HPDE6-E6E7 (cell line): ENCODE data around the gene ATP12A.

Experiments used
- DNase-seq: peaks from one replicate; pipeline ENCODE4 v3.0.0; 2011; ENCODE audit warnings: missing footprints; ENCODE audit errors: extremely low spot score

ATP12A gene

DNA sequence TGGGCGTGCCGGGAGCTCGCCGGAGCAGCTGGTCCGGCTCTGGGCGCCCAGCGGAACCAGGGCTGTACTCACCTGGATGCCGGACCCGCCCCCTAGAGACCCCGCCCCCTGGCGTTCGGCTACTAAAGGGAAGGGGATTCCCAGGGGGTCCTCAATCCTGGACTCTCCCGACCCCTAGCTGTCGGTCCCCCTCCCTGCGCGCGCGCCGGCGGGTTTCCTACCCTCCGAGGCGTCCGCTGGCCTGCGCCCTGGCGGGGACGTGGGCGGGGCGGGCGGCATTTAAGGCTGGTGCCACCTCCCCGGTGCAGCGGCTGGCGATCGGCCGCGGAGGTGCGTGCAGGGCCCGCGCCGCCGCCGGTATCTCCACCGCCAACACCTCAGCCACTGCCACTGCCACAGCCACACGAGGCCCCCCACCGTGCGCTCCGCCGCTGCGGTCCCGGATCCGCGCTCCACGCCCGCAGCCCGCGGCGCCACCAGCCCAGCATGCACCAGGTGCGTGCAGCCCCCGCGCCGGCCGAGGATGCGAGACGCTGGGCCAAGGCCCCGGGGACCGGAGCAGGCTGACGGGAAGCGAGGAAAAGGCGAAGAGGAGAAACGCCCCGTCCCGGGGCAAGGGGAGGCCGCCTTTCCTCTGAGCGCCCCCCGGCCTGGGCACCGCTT lies at the start of gene ATP12A:
Gene ATP12A (plus strand): TSS at position 151 of the 663 bp plus-strand sequence. CDS start 336 bp downstream, at position 487.
- DNase-seq: no peak

DNA sequence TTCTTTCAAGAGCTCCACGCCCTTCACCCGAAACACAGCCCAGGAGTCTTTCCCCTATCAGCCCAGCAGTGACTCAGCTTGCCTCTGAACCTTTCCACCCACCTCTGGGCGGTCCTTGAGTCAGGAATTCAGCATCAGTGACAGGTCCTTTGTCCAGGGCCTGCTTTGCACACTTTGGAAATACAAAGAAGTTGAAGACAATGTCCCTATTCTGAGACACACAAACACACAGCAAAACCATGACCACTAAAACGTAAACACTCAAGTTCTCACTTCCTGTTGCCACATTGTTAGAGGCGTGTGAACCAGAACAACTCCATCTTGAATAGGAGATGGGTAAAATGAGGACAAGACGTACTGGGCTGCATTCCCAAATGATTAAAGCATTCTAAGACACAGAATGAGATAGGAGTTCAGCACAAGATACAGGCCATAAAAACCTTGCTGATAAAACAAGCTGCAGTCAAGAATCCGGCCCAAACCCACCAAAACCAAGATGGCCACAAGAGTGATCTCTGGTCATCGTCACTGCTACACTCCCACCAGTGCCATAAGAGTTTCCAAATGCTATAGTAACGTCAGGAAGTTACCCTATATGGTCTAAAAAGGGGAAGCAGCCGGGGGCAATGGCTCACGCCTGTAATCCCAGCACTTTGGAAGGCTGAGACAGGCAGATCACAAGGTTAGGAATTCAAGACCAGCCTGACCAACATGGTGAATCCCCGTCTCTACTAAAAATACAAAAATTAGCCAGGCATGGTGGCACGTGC lies 49.2 kb upstream of the ATP12A start:
- DNase-seq: peak; percentile 34

DNA sequence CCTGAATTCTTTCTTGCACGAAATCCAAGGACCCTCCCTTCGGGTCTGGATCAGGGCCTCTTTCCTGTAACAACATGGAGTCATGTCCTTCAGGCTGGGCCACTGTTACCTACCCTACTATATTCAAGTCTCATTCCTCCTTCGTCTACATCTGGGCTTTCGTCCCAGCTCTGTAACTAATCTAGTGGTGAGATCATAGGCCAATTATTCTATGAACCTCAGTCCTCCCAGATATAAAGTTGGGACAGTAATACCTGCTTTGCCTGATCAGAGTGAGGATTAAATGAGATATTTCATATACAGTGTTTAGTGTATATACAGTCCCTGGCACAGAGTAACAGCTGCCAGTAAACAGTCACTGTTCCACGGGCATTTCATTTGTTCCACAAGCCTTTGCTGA lies 48.3 kb upstream of the ATP12A start:
- no peak for DNase-seq

DNA sequence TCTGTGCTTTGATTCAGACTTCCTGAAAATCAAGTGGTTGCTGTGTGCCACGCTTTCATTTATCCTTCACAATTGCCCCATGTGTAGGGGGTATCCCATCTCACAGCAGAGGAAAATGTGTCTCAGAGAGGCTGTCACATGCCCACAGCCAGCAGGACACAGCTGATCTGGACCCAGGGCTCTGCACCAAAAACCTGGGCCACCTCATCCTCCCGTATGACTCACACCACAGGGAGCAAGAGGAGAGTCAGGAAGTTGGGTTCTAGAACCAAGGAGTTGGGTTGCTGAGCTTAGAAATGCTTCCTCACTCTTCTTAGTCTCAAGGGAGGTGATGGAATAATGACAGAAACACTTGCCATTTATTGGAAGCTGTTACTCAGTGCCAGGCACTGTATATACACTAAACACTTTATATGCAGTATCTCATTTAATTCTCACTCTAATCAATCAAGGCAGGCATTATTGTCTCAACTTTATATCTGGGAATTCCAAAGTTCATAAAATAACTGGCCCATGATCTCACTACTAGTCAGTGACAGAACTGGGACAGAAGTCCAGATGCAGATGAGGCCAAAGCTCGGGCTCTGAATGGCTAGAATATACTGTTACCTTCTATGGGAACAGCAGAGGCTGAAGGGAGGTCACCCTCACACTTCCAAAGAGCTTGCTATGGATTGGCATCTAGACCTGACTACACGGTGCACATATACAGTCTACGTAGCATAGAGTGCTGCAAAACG lies 47.7 kb upstream of the ATP12A start:
- DNase-seq: no peak

DNA sequence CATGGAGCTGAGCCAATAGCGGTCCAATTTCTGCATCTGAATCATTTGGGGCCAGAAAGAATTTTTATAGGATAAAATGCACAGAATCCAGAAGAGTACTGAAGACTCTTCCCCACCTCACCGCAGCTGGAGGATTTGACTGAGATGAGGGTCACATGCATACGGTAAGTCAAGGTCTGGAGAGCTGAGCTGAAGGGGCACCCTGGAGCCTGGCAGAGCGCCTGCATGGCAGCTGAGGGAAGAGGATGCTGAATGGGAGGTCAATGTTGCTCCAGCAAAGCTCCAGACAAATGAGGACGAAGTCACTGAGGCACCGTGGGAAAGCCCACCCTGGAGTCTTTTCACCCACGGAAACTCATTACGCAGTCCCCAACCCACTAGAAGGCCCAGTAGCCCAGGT lies 43.4 kb upstream of the ATP12A start:
- no peak for DNase-seq

DNA sequence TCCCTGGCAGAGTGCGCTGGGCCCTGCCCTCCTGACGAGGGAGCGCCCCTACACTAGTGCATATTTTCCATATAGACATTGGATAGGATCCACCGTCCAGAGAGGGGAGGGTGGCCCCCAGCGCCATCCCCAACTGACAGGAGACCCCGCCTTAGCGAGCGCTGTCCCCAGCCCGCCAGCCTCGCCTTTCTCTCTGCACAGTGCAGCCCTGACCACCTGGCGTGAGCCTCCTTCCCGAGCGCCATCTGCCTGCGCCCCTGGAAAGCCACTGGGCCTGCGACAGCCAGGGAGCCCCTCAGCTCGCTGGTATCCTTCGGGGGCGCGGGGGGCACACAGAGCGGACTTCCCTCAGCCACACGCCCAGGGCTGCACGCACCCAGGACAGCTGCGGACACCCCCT lies 42.1 kb upstream of the ATP12A start:
- no peak for DNase-seq

DNA sequence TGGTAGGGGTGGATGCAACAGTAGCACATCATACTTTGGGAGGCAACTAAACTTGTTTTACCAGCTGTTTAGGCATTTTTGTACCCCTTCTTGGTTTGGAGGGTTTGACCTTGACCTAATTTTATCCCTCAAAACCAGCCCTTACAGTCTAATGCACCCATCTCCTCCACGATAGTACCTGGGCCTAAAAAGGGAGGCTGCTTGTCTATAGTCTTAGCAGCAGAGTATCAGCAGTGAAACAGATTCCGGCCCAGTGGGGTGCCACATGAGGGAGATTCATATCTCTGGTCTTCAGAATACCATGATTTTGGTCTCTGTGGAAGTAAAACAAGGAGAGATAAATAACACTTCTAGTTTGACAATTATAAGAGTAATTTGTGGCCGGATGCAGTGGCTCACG lies 39.5 kb upstream of the ATP12A start:
- DNase-seq: no peak

DNA sequence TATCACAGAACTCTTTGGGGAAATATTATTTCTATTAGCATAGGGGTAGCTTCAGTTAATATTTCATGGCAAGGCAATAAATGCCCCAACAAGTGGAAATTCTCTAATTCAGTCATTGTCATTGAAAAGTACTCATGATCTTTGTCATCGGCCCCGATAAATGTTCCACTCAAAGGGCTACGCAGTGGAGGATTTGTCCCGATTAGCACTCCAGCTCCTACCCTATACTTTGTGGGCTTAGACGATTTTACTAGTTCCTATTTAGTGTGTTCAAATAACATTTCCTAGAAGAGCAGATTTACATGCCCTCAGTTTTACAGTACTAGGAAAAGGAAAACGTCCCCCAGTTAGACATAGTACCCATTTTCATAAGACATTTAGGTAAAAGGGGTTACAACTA lies 38.0 kb upstream of the ATP12A start:
- no peak for DNase-seq

DNA sequence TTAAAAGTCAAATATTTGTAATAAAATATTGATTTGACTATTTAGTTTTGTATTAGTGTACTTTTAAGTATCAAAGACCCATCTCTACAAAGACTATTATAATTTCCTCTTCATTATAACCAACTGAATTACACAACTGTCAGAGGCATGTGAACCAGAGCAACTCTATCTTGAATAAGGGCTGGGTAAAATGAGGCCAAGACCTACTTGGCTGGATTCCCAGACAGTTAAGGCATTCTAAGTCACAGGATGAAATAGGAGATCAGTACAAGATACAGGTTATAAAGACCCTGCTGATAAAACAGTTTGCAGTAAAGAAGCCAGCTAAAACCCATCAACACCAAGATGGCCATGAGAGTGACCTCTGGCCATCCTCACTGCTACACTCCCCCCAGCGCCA lies 36.2 kb upstream of the ATP12A start:
- no peak for DNase-seq

DNA sequence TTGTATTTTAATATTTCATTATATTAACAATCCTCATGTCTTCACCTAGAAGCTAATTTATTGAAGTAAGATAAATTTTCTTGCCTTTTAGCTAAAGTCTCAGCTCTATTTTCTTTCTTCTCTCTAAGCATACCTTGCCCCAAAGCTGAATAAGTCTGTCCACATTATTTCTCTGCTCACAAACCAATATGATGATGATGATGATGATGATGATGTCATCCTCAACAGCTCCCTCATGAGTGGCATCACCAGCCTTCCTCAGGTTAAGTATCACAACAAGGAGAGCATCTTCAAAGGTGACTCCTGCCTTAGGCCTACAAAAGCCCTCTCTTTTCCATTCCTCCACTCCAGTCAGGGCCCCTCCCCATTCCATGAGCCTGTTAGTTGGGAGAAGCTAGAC lies 31.9 kb upstream of the ATP12A start:
- DNase-seq: no peak

DNA sequence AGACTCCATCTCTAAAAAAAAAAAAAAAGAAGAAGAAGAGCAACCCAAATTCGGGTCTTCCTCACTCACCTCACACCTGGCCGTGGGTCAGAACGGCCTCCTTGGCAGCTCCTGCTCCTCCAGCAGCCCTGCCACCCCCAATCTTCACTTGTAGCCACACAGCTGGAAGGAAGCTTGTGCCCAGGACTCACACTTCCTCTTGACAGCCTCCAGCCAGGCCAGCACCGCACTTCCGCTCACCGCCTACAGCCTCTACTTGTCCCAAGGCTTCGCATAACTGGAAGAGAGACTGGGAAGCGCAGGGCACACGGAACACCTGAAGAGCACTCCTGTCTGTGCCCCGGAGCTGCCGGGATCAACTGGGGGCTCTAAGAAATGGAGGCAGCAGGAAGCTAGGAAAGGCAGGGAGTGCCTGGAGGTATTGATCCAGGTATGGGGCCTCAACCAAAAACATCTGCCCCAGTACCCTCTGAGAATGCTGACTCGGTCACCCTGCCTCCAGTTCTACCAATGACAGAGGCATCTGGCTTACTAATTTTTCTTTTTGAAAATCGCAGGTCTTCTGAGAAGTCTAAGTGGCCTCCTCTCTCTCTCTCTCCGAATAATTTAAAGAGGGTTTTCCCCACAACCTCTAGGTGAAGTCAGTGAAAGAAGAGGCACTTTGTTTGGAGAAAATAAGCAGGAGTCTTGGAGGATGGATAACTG lies 31.1 kb upstream of the ATP12A start:
- DNase-seq: no peak

DNA sequence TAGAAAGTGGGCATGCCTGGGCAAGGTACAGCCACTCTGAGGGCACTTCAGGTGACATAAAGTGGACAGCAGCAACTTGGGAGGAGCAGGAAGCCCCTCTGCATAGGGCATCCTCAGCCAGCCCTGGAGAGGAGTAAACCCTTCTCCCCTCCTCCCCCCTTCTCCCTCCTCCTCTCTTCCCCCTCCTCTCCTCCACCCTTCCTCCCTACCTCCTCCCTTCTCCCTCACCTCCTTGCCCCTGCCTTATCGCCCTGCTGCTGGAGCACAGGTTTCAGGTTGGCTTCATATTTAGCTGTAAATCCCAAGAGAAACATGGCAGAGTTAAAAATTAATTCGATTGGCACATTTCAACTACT lies 30.5 kb upstream of the ATP12A start:
- no peak for DNase-seq

DNA sequence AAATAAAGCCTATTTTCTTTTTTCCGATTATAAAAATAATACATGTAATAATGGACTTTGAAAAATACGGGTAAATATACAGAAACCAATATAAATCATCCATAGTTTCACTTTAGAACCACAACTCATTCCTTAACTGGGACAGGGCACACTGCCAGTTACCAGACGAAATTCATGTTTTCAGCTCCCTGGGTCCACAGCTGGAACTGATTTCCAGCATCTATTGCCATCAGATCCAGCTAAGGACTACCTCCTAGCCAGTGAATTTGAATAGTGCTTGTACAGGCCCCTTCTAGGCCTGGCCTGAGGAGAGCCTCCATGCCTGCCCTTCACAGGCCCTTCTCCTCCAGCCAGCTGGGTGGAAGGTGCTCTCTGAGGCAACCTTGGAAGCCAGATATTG lies 30.0 kb upstream of the ATP12A start:
- no peak for DNase-seq

DNA sequence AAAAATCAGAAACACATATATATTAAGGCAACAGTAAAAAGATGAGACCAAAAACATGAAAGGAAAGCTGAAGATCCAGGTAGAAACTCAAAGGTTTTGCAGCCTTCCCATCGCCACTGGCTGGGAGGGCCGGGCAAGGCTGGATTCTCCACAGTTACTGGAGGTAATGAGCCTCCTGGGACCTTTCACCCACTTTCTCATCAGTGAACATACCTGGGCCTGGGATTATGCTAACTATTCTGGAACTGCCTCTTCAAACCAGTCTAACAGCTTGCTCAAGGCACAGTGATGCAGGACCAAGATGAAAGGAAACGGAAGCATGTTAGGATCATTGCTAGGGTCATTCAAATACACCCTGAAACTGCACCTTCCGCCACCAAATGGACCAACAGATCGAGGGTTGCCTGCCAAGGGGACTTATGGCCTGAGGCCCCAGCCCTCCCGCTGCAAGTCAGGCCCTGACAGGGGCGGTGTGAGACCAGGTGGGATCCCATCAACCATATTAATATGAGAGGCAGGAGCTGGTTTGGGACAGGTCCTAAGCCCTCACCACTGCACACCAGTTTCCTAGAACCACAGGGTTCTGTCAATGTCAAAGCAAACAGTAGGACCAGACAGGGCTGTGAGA lies 28.4 kb upstream of the ATP12A start:
- no peak for DNase-seq

DNA sequence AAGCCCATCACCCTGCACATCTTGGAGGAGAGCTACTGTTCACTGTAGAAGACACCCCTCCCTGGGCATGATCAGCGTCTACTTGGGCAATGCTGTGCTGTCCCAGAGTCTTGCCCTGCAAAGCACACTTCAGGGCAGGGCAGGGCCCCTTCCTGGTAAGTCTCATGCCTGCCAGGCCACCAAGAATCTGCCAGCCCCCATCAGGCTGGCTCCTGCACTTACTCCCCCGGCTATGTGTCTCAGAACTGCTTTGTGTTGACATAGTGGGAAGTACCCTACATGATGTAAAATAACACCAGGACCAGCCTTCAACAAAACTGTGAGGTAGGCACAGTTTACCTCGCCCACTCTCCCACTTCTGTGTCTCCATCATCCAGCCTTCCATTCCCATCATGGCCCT lies 27.8 kb upstream of the ATP12A start:
- DNase-seq: no peak

DNA sequence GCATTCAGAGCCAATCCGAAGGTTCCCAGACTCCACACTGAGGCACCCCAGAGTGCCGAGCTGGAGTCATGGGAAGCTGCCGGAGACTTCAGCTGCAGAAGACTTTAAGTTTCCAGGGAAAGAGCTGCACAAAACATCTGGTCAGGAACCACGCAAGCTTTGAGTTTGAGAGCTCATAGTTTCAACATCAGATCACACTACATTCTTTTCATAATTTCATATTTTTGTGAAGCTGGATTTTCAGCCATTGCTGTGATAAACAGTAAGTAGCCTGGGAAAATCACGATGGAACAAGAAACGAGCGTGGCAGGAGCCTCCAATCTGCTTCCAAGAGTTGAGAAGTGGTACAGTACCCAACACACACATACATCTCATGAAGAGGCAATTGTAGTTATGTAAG lies 25.5 kb upstream of the ATP12A start:
- DNase-seq: no peak

DNA sequence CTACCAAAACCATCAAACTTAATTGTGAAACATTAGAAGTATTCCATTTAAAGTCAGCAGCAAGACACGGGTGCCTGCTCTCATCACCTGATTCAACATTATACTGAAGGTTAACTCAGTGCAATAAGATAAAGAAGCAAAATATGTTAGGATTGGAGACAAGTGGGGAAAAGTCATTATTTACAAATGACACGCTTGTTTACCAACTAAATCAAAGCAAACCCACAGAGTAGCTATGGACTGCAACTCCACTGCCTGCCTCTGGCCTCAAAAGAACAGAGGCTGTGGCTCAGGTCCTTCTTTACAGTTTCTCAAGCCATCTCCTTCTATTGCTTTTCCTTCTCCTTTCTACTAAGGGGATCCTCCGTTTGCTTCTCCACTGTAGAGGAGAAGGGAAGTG lies 21.0 kb upstream of the ATP12A start:
- DNase-seq: no peak

DNA sequence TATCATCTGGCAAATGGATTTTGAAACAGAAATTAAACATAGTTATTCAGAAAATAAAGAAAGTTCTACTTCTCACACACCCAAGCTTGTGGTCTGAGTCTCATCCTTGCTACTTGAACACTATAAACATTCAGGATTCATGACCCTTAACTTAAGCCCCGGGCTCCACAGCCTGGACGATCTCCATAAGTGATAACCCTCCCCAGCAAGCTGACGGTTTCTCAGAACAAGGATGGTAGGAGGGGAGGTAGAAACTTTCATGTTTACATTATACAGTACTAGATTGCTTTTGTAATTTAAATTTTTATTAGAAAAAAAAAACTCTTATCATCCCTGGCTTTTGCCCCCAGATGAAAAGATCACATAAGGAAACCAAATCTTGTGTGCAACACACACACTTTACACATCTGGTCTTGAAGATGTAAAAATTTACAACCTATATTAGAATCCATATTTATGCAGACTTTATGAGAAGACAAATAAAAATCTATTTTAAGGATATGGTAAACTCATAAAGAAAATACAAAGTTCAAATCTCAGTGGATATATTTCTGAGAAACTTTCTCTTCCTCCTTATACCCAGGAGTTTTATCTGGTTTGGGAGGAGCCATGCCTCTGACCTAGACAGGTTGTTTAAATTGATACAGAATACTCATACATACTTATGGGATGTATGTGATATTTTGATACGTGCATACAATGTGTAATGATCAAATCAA lies 20.0 kb upstream of the ATP12A start:
- DNase-seq: no peak

DNA sequence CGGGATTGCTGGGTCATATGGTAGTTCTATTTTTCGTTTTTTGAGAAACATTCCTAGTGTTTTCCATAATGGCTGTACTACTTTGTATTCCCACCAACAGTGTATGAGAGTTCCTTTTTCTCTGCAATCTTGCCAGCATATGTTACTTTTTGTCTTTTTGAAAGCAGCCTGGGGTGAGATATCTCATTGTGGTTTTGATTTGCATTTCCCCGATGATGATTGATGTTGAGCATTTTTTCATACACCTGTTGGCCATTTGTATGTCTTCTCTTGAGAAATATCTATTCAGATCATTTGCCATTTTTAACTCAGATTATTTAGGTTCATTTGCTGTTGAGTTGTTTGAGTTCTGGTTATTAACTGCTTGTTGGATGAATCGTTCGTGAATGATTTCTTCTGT lies 18.5 kb upstream of the ATP12A start:
- DNase-seq: no peak

DNA sequence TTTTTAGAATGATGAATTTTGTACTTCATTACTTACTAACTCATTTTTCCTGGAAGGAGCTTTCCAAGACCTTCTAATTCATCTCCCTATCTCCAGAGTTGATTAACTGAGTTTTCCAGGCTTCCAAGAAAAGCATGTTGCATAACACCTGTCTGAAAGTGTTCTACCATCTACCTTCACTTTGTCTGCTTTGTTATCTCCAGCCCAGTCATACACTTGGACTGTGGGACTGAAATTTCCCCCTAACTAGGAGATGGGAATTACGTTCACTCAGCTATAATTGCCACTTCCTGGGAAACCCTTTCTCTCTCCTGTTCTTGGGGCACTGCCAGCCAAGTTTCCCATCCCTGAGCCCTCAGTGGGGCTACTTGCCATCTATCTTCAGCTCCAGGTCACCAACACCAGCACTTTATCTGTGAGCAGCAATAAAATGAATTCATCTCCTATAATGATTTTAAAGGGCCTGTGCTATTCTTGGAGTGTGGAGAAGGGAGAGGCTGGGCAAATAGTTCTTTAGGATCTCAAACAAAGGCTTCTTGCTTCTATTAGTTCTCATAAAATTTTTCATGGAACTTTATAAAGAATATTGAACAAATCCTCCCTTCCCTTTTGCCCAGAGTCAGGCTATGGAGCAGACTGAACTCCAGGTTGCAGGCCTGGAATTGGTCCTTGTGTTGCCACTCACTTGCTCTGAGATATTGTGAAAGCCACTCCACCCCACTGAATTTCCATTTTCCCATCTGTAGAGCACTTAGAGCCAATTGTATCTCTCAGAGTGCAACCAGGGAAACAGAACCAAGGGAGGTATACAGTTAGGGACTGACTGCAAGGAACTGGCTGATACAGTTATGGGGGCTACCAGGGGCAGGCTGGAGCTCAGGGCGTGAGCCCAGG lies 17.8 kb upstream of the ATP12A start:
- no peak for DNase-seq
